Gastrocnemius medialis (tissue), 4 donors: ENCODE measurements around the gene PPP2R2C.

ENCODE experiments used
- CTCF ChIP-seq, 5 experiments: fragments of 450-650 bp in 3 of 5; fragments of 200-600 bp in 2 of 5; sonication (generic) in 2 of 5; IDR thresholded peaks in 4 of 5; conservative IDR thresholded peaks in 1 of 5; 1 replicate in 4 of 5; 2 replicates in 1 of 5; pipeline ENCODE4 v1.5.1; 2016 to 2019; ENCODE audit warnings: antibody characterized with exemption in 5 of 5, mild to moderate bottlenecking in 3 of 5, moderate library complexity in 3 of 5
- POLR2A ChIP-seq, 2 donors: fragments of 450-650 bp; IDR thresholded peaks; one replicate each; pipeline ENCODE4 v1.6.1; 2017; ENCODE audit warnings: antibody characterized with exemption in 2 of 2, mild to moderate bottlenecking in 2 of 2, moderate library complexity in 2 of 2

- no peak for TF ChIP-seq CTCF (IDR thresholded peaks at IDR 0.05 in 4 of 5, conservative IDR thresholded peaks at IDR 0.05 in 1 of 5)
- no peak for TF ChIP-seq POLR2A (IDR thresholded peaks at IDR 0.05)
These were observed 13.9 kb downstream of the PPP2R2C start for GRCh38 chr4:6458528-6458927.
